Measurements from ENCODE around the gene KPNA1. TPM values are rescaled to one million over a fixed set of nuclear protein-coding genes. Genes with fewer than 3 reads are reported as not detected.
A peak's percentile ranks its signal among the peaks of the same experiment; 100 is the strongest.

Gene KPNA1
- total RNA-seq, 2 donors from 2014 or later = 90.5 to 93.4 TPM

DNA sequence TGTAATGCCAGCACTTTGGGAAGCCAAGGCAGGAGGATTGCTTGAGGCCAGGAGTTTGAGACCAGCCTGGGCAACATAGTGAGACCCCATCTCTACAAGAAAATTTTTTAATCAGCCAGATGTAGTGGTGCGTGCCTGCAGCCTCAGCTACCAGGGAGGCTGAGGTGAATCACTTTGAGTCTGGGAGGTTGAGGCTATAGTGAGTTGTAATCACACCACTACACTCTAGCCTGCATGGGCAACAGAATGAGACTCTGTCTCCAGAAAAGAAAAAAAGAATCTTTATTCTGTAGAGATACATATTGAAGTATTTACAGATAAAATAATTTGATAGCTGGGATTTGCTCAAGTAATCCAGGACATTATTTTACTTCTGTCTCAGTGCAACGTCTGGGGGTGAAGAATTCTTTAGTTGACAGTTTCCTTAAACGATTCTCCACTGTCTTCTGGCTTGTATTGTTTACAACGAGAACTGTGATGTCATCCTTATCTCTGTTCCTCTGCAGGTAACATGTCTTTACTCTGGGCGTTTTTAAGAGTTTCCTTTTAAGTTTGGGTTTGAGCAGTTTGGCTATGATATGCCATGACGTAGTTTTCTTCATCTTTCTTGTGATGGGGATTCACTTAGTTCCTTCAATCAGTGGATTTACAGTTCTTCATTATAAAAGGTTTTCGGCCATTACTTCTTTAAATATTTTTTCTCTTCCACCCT, 26.3 kb downstream of the KPNA1 start:
- WGBS, 2 experiments (ENCODE audit: insufficient coverage in 1 of 2, insufficient read length in 1 of 2) = 92 to 94% methylated on average over 4 to 7 of the region's 7 CpGs
- H3K36me3 ChIP-seq (ENCODE audit: control insufficient read depth, insufficient read depth, low read length) = peaks cover 67% of the 10 kb centered on the region
- peaks cover 47% of the 10 kb centered on the region for H3K36me3 Mint-ChIP-seq (ENCODE audit: low read depth)
- peaks cover 12% of the 10 kb centered on the region for H3K4me1 ChIP-seq (ENCODE audit: control insufficient read depth, insufficient read depth, low read length)
- H3K9me3 Mint-ChIP-seq = no peaks in the 10 kb centered on the region
- H3K27ac Mint-ChIP-seq = peak overlapping the region; percentile 28
- no peak overlapping the region for H3K27ac ChIP-seq (ENCODE audit: low read depth, low read length)
- H3K4me3 Mint-ChIP-seq = no peak overlapping the region
- TF ChIP-seq, protein P1, sequence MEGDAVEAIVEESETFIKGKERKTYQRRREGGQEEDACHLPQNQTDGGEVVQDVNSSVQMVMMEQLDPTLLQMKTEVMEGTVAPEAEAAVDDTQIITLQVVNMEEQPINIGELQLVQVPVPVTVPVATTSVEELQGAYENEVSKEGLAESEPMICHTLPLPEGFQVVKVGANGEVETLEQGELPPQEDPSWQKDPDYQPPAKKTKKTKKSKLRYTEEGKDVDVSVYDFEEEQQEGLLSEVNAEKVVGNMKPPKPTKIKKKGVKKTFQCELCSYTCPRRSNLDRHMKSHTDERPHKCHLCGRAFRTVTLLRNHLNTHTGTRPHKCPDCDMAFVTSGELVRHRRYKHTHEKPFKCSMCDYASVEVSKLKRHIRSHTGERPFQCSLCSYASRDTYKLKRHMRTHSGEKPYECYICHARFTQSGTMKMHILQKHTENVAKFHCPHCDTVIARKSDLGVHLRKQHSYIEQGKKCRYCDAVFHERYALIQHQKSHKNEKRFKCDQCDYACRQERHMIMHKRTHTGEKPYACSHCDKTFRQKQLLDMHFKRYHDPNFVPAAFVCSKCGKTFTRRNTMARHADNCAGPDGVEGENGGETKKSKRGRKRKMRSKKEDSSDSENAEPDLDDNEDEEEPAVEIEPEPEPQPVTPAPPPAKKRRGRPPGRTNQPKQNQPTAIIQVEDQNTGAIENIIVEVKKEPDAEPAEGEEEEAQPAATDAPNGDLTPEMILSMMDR (conservative IDR thresholded peaks at IDR 0.05) = no peak
- H3K27me3 Mint-ChIP-seq (ENCODE audit: insufficient read depth) = no peaks in the 10 kb centered on the region
- no peak overlapping the region for H3K9ac ChIP-seq (ENCODE audit: extremely low read depth, low read length, poor library complexity, severe bottlenecking)
- DNase-seq = no peak
- H3K4me1 Mint-ChIP-seq = peaks cover 34% of the 10 kb centered on the region
- H3K9me3 ChIP-seq (ENCODE audit: control insufficient read depth, low read length) = no peaks in the 10 kb centered on the region
- no peak overlapping the region for H3K4me3 ChIP-seq (ENCODE audit: low read length)
- H3K27me3 ChIP-seq (ENCODE audit: control insufficient read depth, insufficient read depth, low read length, poor library complexity, severe bottlenecking) = no peaks in the 10 kb centered on the region

DNA sequence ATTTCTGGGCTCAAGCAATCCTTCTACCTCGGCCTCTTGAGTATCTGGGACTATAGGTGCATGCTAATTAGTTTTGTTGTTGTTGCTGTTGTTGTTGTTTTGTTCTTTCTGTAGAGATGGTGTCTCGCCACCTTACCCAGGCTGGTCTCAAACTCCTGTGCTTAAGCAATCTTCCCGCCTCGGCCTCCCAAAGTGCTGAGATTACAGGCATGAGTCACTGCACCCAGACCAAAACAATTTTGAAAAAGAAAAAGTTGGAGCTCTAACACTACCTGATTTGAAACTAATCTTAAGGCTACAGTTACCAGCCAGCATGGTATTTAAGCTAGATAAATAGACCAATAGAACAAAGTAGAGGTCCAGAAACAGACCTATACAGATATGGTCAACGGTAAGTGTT, 29.8 kb downstream of the KPNA1 start:
- TF ChIP-seq, protein P1 (conservative IDR thresholded peaks at IDR 0.05) = no peak
- WGBS, 2 experiments (ENCODE audit: insufficient coverage in 1 of 2, insufficient read length in 1 of 2) = 93 to 100% methylated on average over 3 to 5 of the region's 5 CpGs
- no peak overlapping the region for H3K4me3 Mint-ChIP-seq
- peaks cover 33% of the 10 kb centered on the region for H3K36me3 Mint-ChIP-seq (ENCODE audit: low read depth)
- Histone ChIP-seq H3K9ac (ENCODE audit: extremely low read depth, low read length, poor library complexity, severe bottlenecking) (no peak overlapping the region), H3K9me3 (ENCODE audit: control insufficient read depth, low read length) (no peaks in the 10 kb centered on the region), H3K36me3 (ENCODE audit: control insufficient read depth, insufficient read depth, low read length) (peaks cover 72% of the 10 kb centered on the region), H3K27ac (ENCODE audit: low read depth, low read length) (no peak overlapping the region), H3K27me3 (ENCODE audit: control insufficient read depth, insufficient read depth, low read length, poor library complexity, severe bottlenecking) (no peaks in the 10 kb centered on the region), H3K4me3 (ENCODE audit: low read length) (no peak overlapping the region), H3K4me1 (ENCODE audit: control insufficient read depth, insufficient read depth, low read length) (peaks cover 6% of the 10 kb centered on the region)
- no peak for DNase-seq
- H3K27me3 Mint-ChIP-seq (ENCODE audit: insufficient read depth) = no peaks in the 10 kb centered on the region
- H3K9me3 Mint-ChIP-seq = no peaks in the 10 kb centered on the region
- peak overlapping the region; percentile 74 for H3K27ac Mint-ChIP-seq
- H3K4me1 Mint-ChIP-seq = peaks cover 24% of the 10 kb centered on the region

DNA sequence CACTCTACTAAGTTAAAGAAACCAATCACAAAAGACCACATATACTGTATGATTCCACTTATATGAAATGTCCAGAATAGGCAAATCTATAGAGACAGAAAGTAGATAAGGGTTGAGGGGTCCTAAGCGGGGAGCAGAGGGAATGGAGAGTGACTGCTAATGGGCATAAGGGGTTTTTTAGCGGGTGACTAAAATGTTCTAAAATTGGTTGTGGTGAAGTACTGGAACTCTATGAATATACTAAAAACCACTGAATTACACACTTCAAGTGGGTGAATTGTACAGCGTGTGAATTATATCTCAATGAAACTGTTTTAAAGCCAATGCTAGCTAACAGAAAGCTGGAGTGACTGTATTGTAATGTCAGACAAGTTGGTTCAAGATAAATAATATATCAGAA, 33.3 kb downstream of the KPNA1 start:
- Mint-ChIP-seq H3K27me3 (ENCODE audit: insufficient read depth) (no peaks in the 10 kb centered on the region), H3K27ac (no peak overlapping the region), H3K9me3 (no peaks in the 10 kb centered on the region), H3K4me3 (no peak overlapping the region), H3K36me3 (ENCODE audit: low read depth) (peaks cover 25% of the 10 kb centered on the region), H3K4me1 (peaks cover 9% of the 10 kb centered on the region)
- H3K4me3 ChIP-seq (ENCODE audit: low read length) = no peak overlapping the region
- 99 to 100% methylated on average over 1 to 3 of the region's 3 CpGs for WGBS, 2 experiments (ENCODE audit: insufficient coverage in 1 of 2, insufficient read length in 1 of 2)
- H3K27me3 ChIP-seq (ENCODE audit: control insufficient read depth, insufficient read depth, low read length, poor library complexity, severe bottlenecking) = no peaks in the 10 kb centered on the region
- TF ChIP-seq, protein P1 (conservative IDR thresholded peaks at IDR 0.05) = no peak
- no peak overlapping the region for H3K9ac ChIP-seq (ENCODE audit: extremely low read depth, low read length, poor library complexity, severe bottlenecking)
- no peak for DNase-seq
- no peaks in the 10 kb centered on the region for H3K9me3 ChIP-seq (ENCODE audit: control insufficient read depth, low read length)
- peaks cover 46% of the 10 kb centered on the region for H3K36me3 ChIP-seq (ENCODE audit: control insufficient read depth, insufficient read depth, low read length)
- H3K27ac ChIP-seq (ENCODE audit: low read depth, low read length) = no peak overlapping the region
- H3K4me1 ChIP-seq (ENCODE audit: control insufficient read depth, insufficient read depth, low read length) = no peaks in the 10 kb centered on the region
